Stomach (tissue), 4 donors: ENCODE results near the gene ARHGEF12.

Source experiments
- POLR2A ChIP-seq, 4 donors: fragments of 450-650 bp; IDR thresholded peaks; one replicate each; pipeline ENCODE4 v1.6.1; 2016; ENCODE audit warnings: antibody characterized with exemption in 4 of 4, control low read depth in 2 of 4, mild to moderate bottlenecking in 1 of 4, moderate library complexity in 1 of 4
- POLR2AphosphoS5 ChIP-seq, 3 donors: sonication (generic); formaldehyde crosslinking; IDR thresholded peaks; one replicate each; pipeline ENCODE4 v1.6.1; 2016; ENCODE audit warnings: antibody characterized with exemption in 3 of 3
- TF ChIP-seq, protein P1 (sequence below), 7 experiments: fragments of 450-650 bp in 4 of 7; fragments of 200-600 bp in 3 of 7; sonication (generic) in 3 of 7; IDR thresholded peaks; one replicate each; pipeline ENCODE4 v1.5.1; 2016 to 2019; ENCODE audit warnings: antibody characterized with exemption in 7 of 7, control low read depth in 2 of 7, mild to moderate bottlenecking in 1 of 7

DNA sequence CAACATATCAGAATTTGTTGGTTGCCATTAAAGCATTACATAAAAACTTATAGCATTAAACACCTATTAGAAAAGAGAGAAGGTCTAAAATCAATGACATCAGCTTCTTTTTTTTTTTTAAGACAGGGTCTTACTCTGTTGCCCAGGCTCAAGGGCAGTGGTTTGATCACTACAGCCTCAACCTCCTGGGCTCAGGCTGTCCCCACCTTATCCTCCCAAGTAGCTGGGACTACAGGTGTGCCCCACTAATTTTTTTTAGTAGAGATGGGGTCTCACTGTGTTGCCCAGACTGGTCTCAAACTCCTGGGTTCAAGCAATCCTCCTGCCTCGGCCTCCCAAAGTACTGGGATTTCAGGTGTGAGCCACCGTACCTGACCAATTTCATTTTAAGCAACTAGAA, 57.9 kb downstream of the ARHGEF12 start:
- no peak for TF ChIP-seq POLR2A (IDR thresholded peaks at IDR 0.05)
- no peak for TF ChIP-seq POLR2AphosphoS5 (IDR thresholded peaks at IDR 0.05)
- TF ChIP-seq, protein P1, sequence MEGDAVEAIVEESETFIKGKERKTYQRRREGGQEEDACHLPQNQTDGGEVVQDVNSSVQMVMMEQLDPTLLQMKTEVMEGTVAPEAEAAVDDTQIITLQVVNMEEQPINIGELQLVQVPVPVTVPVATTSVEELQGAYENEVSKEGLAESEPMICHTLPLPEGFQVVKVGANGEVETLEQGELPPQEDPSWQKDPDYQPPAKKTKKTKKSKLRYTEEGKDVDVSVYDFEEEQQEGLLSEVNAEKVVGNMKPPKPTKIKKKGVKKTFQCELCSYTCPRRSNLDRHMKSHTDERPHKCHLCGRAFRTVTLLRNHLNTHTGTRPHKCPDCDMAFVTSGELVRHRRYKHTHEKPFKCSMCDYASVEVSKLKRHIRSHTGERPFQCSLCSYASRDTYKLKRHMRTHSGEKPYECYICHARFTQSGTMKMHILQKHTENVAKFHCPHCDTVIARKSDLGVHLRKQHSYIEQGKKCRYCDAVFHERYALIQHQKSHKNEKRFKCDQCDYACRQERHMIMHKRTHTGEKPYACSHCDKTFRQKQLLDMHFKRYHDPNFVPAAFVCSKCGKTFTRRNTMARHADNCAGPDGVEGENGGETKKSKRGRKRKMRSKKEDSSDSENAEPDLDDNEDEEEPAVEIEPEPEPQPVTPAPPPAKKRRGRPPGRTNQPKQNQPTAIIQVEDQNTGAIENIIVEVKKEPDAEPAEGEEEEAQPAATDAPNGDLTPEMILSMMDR (IDR thresholded peaks at IDR 0.05), result no peak
